NK-92 (cell line): ENCODE data around the gene SYNM.
"Not testable (repeated sequence)": the region's sequence is repeated elsewhere in the genome, so short reads cannot be mapped to it uniquely, and the experiment has no call there.

ENCODE experiments used
- DNase-seq: peaks from one replicate; lab custom pipeline; 2025; ENCODE audit not compliant: unreplicated experiment; lab: John Stamatoyannopoulos, UW

Gene SYNM

DNA sequence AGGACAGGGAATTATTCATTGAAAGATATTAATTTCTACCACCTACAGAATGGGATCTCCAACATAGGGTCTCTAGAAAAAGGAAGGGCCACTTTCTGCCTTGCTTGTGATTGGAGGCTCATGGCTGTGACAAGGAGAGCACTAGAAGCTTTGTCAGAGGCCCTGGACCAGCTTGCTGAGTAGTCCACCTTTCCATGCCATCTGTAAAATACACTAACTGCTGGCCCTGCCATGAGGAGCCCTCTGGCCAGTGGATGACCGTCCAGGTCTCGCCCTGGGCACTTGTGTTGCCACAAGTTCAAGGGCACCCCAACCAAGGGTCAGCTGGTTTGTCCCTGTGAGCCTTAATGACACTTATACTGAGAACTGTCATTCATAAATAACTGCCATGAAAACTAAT, 1.6 kb upstream of the SYNM start:
- no peak for DNase-seq

DNA sequence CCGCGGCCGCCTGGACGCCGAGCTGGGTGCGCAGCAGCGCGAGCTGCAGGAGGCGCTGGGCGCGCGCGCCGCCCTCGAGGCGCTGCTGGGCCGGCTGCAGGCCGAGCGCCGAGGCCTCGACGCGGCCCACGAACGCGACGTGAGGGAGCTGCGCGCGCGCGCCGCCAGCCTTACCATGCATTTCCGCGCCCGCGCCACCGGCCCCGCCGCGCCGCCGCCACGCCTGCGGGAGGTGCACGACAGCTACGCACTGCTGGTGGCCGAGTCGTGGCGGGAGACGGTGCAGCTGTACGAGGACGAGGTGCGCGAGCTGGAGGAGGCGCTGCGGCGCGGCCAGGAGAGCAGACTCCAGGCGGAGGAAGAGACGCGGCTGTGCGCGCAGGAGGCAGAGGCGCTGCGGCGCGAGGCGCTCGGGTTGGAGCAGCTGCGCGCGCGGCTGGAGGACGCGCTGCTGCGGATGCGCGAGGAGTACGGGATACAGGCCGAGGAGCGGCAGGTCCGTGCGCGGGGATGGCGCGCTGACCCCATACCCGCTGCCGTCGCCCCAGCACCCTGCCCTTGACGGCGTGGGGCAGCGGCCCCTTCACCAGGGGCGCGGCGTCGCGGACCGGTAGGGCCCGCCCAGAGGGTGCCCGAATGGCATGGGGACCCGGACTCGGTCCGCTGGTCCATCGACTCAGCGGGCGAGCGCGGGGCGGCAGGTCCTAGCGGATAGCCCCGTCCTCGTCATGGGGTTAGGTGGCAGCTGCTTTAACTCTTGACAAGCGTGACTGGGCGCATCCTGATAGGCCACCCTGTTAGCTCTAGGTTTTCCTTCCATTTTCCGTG, 848 bp downstream of the SYNM start:
- DNase-seq, result no peak

DNA sequence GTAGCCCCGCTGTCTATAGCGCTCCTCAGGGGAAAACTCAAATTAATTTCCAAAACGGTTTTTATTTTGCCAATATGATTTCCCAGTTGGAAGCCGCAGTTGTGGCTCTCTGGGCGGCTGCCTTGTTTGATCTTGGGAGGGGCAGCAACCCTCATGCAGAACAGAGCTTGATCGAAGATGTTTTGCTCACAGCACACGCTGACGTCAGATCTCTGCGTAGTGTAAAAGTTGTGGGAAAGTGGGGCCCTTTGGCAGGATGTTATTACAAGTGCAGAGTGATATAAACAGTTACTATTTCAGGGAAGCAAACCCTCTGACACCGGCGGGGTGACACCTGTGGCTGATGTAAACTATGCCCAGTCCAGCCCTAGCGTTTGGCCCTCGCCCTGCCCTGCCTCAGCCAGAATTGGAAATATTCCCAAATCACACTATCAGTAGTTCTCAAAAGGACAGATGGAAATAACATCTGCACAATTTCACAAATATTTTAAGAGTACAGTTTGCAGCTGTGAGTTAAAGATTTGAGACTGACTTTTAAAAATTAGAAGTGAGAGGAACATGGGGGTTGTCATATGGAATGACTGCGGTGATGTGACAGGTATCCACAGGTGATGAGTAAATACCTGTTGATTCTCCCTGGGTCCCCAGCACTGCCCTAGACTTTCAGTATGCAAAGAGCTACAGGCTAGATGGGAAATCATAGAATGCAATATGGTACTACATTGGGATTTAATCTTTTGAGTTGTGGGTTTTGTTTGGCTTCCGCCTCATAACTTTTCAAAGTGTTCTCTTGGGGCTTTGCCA, 1.7 kb downstream of the SYNM start:
- no peak for DNase-seq

DNA sequence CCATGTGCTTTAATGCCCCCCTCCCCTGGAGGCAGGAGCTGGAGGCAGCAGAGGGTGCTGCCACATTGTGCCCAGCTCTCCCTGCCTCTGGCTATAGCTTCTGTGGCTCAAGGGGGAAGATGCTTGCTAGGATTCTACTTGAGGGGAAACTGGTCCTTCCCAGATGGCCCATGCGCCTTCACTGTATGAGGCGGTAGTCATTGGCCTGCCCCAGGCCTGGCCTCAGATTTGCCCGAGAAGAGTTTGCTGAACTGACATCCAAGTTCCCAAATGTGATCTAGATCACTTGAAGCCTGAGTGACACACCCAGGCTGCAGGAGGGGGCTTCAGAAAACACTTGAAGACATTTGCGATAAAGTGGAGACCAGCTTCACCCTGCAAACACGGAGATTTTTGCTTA, 4.1 kb downstream of the SYNM start:
- DNase-seq, result no peak

- no peak for DNase-seq
These were observed 4.7 kb downstream of the SYNM start for GRCh38 chr15:99109555-99110021.

GRCh38 chr15:99110093-99110492, 5.2 kb downstream of the SYNM start:
- DNase-seq, result no peak

GRCh38 chr15:99110581-99111320, 5.9 kb downstream of the SYNM start:
- DNase-seq, result no peak

DNA sequence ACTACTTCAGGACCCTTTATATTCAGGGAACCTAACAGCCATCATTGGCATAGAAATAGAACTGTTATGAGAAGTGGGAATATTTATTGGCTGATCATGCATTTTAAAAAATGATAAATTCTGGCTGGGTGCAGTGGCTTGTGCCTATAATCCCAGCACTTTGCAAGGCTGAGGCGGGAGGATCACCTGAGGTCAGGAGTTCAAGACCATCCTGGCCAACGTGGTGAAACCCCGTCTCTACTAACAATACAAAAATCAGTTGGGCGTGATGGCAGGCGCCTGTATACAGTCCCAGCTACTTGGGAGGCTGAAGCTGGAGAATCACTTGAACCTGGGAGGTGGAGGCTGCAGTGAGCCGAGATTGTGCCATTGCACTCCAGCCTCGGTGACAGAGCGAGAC, 6.8 kb downstream of the SYNM start:
- DNase-seq, result not testable (repeated sequence)

DNA sequence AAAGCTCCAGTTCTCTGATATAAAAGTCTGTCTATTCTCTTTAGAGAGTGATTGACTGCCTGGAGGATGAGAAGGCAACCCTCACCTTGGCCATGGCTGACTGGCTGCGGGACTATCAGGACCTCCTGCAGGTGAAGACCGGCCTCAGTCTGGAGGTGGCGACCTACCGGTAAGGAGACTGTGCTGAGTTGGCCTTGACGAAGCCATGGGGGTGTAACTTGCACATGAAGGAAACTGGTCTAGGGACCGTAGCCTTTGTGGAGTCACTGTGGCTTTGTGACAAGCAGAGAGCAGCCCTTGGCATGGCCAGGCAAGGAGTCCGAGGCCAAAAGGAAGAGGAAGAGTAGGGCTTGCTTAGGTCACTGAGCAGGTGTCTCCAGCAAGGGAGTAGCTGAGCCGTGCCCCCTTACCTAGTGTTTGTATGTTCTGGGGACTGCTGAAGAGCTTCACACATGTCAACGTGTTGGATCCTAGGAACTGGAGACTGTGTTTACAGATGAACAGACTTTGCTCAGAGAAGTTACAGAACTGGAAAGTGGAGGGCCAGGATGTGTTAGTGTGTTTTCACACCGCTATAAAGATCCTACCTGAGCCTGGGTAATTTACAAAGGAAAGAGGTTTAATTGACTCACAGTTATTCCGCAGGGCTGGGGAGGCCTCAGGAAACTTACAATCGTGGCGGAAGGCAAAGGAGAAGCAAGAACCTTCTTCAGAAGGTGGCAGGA, 8.8 kb downstream of the SYNM start:
- DNase-seq, result no peak

GRCh38 chr15:99114511-99115299, 9.8 kb downstream of the SYNM start:
- no peak for DNase-seq

DNA sequence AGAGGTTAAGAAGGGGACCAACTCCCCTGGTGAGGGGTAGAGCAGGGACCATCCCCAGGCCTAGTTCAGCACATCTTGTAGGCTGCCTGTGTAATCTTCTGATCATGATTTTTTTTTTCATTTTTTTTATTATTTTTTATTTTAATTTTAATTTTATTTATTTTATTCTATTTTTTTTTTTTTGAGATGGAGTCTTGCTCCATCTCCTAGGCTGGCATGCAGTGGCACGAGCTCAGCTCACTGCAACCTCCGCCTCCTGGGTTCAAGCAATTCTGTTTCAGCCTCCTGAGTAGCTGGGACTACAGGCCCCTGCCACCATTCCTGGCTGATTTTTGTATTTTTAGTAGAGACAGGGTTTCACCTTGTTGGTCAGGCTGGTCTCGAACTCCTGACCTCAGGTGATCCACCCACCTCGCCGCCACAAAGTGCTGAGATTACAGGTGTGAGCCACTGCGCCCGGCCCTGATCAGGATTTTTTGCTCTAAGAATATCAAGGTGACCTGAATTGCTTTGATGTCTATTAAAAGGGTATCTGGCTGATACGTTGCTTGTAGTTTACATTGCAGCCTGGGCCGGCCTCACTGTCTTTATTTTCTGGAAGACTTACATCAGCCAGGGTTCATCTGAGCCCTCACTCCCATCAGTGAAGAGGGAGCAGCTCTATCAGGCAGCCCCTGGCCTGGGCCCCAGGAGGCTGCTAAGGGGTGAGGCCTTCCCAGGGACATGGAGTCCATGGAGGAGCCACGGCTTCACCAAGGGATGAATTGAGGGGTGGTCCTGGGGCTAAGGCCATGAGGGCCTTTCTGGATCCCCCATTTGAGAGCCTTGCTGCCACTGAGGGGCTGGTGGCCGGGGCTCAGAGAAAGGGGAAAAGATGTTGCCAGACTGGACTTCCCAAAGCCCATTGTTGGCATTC, 10.7 kb downstream of the SYNM start:
- DNase-seq, result no peak

DNA sequence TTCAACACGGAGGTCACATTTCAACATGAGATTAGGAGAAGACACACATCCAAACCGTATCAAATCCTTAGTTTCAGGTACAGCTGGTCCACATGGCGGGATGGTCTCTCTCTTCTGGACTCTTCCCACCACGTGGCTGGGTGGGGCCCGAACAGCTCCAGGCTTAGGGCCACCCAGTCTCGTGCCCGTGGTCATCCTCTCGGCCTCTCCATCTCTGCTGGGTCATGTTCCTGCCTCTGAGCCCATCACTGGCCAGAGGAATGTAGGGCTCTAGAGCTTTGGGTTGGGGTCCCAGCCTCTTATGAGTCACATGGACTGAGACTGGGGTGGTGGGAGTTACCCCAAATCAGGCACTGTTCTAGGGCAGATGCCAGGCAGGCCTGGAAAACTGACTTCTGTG, 12.2 kb downstream of the SYNM start:
- no peak for DNase-seq

DNA sequence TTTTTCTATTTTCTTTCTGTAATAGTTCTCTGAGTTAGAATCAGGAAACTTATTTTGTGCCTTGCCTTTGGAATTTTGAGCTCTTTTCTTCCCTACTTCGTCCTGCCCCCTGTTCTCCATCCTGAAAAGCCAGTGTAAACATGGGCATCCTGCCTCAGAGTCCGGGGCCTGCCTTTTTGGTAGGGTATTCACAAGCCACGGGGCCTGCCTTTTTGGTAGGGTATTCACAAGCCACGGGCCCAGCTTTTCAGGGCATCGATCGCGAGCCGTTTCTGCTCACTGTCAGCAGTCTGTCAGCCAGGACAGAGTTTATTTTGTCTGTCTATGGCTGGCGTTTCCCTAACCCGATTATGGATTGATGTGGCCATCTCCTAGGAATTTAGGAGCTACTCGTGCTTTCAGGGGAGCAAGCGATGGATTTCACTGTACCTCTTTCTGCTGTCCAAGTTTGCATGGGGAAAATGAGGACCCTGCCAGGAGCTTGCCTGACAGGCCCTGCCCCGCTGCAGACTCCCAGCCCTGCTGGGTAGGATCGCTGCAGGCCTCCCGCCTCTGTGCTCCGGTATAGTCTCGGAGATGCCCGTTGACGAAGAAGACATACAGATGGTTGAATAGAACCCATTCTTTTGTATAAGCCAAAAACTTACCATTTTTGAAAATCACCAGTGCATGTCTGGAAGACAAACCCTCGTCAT, 12.8 kb downstream of the SYNM start:
- no peak for DNase-seq

GRCh38 chr15:99118258-99118632, 13.4 kb downstream of the SYNM start:
- DNase-seq, result no peak

DNA sequence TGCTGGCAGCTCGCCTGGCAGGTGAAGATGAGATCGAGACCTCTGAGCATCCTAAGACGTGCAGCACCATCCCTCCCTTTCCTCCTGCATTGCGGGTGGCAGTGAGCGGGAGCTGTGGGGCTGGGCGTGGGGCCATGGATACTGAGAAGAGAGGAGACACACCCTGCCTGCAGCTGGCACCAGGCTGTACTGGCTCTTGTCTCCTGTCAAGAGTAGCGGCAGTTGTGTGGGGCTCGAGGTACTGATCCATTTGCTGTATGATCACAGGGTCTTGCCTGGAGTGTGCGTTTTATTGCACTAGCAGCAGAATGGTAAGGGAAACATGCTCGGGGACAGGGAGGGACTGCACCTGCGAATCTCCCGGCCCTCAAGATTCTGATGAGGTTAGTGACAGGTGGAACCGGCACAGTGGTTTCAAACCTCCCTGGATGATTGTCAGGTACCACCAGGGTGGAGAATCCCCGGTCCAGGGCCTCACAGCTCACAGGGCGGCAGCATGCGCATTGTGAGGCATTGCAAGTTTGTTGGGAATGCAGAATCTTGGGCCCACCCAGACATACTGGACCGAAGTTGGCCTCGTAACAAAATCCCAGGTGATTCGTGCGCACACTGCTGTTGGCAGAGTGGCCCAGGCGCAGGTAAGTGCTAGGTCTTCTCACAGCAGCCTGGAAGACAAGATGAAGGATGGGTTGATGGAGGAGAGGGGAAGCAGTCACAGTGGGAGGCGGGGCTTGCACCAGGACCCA, 14.1 kb downstream of the SYNM start:
- no peak for DNase-seq

DNA sequence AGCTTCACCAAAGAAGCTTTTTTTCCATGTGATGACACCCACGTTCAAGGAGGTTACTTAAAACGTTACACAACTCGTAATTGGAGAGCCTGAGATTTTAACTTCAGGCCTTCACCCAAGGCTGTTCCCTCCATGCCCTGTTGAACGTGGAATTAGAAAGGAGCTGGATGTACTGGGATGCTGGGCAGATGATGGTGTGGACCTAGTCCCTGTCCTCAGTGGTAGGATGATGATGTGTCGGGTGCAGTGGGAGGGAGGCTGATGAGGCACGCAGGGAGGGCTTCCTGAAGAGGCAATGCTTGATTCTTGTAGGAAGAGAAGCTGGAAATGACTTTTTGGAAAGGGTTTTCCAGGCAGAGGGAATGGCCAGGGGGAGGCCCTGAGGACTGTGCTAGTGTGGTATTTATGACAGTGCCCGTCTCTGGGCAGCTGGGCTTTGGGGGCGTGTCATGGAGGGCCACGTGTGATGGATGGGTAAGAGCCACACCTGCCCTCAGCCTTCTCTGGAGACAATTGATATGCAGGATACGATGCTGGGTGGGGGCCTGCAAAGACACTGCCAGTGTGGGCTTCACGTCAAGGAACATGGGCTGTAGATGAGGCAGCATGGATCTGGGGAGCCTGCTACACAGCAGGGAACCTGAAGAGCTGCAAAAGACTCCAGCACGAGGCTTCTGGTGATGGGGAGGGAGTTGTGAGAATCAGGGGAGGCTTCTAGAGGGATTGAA, 15.3 kb downstream of the SYNM start:
- DNase-seq, result no peak

- DNase-seq, result no peak
These were observed 16.3 kb downstream of the SYNM start for GRCh38 chr15:99121207-99121606.
